HG02981 (cell line): Measurements from ENCODE around the gene PAK5.
"Not testable (repeated sequence)": the region's sequence is repeated elsewhere in the genome, so short reads cannot be mapped to it uniquely, and the experiment has no call there.

Experiments
- ATAC-seq: cut with Tn5 transposase; IDR thresholded peaks from one replicate; pipeline ENCODE4 v1.9.1; 2021; ENCODE audit warnings: mild to moderate bottlenecking, moderate library complexity; ENCODE audit not compliant: unreplicated experiment

PAK5 gene

DNA sequence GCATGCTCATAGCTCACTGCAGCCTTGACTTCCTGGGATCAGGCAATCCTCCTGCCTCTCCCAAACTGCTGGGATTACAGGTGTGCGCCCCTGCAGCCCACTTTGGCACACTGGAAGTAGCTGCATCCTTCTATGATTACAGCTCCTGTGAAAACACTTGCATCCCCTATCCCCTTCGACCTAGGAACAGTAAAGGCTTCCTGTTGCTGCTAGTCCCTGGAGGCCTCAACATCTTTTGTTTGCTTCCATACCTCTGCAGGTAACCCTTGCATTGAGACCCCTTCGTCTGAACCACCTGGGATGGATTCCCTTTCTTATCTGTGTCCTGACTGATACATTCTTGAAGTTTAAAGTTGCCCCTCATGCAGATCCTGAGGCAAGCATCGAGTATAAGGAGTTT, 152.4 kb downstream of the PAK5 start:
- no peak for ATAC-seq

DNA sequence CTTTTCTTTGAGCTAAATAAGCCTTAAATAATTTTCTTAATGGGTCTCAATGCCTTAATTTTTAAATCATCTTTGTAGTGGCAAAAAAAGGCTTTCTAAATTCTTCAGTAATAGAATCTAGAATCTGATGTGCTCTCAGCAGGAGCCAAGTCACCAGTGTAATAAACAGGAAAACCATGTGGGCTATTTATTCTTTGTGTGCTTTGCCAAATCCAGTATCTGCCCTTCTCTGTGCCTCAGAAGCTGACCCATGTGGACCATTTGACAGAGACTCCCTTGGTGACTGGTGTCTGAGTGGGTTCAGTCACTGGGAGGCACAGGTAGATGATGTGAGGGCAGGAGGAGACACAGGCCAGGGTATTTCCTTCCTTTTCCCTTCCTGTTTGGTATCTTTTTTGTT, 152.9 kb downstream of the PAK5 start:
- no peak for ATAC-seq

DNA sequence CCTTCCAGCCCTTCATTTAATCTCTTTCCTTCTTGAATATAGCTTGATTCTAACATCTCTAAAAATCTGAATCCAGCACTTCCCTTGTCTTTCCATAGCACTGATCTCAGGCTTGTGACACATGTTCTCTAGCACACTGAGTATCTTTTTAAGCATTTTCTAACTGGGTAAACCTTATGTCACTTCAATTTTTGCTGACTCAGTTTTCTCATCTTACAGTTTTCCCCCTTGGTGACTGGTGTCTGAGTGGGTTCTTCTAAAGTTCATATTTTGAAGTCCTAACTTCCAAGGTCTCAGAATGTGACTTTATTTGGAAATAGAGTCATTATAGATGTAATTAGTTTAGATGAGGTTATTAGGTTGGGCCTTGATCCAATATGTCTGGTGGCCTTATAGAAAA, 153.9 kb downstream of the PAK5 start:
- ATAC-seq, result no peak

DNA sequence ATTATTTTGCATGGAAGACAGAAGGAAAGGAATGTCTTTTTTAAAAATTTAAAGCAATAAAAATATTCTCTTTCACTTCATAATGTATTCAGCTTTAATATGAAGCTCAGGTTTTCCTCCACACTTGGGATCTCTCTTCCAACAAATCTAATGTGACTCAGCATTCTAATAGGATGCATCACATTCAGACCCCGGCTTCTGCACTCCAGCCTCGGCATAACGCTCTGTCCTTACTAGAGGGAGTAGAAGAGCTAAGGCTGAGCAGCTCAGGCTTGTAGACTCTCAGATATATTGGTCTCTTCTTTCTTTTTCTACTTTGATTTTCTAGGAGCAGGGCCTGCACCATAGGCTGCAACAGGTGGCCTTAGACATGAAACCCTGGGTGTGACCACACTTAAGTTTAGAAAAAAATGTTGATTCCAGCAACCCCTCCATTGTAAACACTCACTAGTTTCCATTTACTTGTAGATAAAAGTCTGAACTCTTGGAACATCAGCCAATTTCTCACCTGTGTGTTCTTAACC, 161.7 kb downstream of the PAK5 start:
- no peak for ATAC-seq

DNA sequence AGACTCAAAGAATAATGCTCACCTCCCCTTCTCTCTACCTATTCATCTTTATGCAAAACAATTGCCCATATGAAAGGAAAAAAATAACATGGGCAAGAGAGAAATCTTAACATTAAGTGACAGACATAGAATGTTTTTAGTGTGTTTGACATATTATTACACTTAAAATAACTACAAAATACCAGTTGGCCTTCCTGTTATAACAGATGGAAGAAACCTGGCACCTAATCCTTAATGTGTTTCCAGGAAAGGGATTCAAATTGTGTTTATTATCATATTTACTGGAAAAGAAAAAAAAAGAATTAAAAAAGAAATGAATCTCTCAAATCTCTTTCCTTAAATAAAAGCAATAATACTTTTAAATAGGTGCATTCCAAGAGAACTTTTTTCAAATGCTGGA, 165.9 kb downstream of the PAK5 start:
- no peak for ATAC-seq

DNA sequence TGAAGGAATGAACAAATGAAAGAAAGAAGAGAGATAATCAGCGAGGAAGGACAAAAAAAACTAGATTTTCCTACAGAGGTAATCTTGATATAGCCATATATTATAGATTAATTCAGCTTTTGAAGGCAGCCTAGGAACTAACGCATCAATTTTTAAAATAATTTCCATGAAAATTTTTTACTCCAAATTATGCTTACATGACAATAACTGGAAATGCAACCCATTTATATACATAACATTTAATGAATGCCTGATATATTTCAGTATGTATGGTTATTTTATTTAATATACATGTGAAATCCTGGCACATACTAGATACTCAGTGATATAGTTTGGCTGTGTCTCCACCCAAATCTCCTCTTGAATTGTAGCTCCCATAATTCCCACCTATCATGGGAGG, 166.8 kb downstream of the PAK5 start:
- ATAC-seq, result no peak

DNA sequence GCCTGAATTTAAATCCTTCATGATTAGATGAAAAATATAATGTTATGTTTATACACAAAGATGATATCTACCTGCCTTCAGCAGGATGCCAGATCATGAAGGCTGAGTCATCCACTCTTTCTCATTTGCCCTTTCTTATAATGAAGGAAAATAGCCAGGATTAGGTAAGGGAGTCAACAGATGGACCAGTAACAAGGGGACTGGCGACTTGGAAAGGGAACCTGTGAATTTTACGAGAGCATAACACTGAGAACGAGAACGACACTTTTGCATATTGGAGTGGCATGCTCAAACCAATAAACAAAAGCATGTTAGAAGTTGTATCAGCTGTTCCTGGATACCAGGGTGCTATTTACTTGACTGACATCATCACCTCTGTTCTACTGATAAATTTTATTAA, 170.5 kb downstream of the PAK5 start:
- no peak for ATAC-seq

DNA sequence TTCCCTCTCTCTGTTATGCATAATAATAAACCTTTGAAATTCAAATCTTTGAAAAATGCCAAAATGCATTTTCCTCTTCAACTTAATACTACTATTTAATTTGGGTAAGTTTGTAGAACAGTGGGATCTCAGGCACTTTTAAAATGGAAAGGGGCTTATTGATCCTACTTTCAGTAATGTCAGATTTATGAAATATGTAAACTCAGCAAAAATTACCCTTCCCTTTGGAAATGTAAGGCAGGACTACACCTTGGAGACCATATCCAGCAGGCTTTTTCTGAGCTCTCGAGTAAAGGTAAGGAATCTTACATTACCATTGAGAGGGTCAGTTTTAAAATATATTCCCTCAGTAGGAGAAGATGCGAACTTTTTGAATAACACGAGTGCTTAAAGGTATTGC, 175.5 kb downstream of the PAK5 start:
- ATAC-seq, result no peak

DNA sequence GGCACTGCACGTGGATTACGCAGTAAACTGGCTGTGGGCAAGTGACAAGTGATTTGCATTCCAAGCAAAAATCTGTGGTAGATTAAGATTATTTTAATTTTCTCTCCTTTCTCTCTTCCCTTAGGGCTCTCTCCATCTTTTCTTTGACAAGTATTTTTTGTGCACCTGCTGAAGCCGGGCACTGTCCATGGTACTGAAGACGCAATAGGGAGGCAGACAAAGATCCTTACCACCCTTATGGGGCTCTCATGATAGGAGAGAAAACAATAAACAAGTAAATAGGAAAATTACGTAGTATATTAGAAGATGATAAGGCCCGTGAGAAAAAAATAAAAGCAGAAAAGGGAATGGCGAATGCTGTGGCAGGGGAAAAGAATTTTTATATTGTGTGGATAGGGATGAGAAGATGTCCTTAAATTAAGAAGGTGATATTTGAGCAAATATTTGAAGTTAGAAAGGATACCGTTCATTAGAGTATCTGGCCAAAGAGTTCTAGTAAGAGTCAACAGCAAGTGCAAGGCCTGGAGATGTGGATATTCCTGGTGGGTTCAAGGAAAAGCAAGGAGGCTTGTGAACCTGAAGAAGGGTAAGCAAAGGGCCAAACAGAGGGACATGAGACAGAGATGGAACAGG, 178.5 kb downstream of the PAK5 start:
- no peak for ATAC-seq

DNA sequence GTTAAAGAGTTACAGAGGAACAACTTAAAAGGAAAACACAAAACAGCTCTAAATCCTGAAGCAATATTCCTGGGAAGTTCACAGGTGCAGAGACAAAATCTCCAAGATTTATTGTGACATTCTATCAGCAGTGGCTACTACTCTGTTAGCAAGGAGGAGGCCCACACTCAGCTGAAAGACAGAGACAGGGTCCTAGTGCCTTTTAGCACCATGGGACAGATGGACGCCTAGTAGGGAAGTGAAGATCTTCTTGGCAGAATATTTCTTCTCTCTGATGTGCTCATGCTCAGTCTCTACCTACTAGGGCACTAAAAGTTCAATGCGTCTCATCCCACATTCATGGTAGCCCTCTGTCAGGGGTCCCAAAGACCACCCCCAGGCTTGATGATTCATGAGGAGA, 191.1 kb downstream of the PAK5 start:
- no peak for ATAC-seq

DNA sequence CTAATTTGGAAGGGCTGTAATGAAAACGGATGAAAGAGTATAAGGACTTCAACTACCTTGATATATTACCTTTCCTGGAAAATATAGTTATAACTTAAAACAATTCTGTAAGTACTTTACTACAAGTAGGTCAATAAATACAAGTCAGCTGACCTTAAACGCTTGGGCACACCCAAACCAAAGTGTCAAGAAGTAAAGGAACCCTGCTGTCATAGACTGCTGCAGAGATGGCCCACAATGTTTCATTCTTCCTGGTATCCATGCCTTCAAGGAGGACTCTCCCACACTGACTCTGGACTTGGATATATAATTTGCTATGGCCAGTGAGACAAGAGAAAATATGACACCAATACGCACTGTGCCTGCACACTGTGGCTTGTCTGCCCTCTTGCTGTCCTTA, 192.5 kb downstream of the PAK5 start:
- ATAC-seq, result no peak

DNA sequence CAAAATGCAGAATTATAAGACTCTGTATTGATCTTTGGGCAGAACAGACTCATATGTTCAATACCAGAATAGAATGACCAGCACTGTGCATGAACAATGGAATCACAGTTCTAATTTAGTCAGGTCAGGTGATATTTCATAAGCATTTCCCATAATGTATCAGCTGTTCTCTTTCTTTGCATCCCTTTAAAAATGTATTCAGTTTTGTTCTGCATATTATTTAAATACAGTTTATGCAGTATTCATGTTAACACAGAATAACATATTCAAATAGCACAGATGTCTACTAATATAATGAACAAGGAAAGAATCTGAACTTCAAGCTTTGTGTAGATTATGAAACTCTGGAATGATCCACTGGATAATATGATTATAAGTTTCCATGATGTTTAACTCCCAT, 196.0 kb downstream of the PAK5 start:
- no peak for ATAC-seq

DNA sequence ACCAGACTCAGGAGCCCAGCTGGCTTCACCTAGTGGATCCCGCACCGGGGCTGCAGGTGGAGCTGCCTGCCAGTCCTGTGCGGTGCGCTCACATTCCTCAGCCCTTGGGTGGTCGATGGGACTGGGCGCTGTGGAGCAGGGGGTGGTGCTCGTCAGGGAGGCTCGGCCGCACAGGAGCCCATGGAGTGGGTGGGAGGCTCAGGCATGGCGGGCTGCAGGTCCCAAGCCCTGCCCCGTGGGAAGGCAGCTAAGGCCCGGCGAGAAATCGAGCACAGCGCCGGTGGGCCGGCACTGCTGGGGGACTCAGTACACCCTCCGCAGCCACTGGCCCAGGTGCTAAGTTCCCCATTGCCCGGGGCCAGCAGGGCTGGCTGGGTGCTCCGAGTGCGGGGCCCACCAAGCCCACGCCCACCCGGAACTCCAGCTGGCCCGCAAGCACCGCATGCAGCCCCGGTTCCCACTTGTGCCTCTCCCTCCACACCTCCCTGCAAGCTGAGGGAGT, 197.3 kb downstream of the PAK5 start:
- ATAC-seq, result not testable (repeated sequence)

DNA sequence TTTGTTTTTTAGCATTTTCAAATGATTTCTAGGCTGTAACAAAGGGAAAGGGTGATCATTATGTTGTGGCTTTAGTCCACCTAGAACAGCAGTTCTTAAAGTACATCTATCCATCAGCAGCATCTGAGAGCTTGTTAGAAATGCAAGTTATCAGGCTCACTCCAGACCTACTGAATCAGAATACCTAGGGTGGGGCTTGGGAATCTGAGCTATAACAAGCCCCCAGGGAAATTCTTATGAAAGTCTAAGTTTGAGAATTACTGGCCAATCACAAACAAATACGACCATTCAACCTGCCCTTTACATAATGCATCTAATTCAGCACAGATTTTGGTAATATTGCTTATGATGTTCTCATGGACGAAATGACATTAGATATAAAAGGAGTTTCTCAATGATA, 201.0 kb downstream of the PAK5 start:
- ATAC-seq, result no peak

DNA sequence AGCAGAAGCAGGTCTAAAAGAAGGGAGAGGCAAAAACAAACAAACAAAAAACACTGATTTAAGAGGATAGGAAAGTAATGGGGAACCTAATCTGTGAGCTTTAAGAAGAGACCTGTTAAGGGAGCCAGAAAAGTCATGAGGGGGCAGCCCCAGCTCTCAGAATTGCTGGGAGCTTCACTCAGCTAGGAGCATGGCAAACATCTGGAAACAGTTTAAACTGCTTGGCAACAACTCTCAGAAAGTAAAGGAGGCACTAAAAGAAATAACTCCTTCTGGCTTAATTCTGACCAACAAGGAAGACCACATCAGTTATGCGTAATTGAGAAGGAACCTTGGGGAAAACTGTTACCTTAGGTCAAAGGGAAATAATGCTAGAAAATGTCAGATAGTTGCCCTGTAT, 203.1 kb downstream of the PAK5 start:
- no peak for ATAC-seq

DNA sequence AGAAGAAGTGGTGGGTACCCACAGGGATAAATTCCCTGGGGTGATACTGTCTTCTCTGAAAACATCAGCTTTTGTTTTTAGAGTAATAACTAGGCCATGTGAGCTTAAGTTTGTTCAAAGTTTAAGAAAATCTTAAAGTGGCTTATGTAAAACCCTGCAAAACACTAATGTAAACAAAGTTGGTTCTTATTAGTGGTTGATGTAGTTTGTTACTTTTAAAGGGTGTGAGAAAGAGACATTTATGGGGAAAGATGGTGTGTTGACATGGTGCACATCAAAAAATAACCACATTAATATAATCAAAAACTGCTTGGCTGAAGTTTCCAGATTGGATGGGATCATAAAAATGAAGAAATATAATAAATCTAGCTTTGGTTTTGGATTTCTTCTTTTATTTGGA, 204.5 kb downstream of the PAK5 start:
- ATAC-seq, result no peak

DNA sequence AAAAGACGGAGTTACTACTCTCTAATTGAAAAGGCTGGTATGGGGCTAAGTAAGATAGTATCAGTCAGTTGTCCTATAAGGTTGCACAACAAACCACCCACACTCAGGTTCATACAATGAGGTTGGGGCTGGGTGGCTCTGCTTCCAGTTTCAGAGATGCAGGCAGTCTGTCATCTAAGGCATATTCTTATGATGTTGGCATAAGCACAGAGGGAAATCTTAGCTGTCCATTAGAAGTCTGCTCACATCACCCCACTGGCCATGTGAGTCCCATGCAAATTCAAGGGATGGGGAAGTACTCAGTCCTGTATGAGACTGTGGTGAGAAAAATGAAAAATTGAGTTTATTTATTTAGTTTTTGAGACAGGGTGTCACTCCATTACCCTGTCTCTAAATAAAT, 205.9 kb downstream of the PAK5 start:
- ATAC-seq, result no peak

DNA sequence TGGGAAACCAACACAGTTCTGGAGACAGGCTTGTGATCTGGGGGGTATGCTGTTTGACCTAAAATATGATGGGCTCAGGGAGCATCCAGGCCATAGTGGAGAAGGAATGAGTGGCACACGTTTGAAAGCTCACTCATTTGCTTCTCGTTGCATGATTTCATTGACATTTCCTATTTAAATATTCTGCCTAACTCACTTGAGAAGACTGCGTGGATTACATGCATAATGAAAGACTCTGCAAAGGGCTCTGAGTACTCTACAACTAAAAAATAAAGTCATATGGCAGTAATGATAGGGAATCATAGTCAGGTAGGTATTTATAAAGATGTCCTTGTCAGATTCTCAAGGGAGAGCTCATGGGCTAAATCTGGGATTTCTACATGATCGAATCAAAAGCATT, 206.6 kb downstream of the PAK5 start:
- ATAC-seq, result no peak

DNA sequence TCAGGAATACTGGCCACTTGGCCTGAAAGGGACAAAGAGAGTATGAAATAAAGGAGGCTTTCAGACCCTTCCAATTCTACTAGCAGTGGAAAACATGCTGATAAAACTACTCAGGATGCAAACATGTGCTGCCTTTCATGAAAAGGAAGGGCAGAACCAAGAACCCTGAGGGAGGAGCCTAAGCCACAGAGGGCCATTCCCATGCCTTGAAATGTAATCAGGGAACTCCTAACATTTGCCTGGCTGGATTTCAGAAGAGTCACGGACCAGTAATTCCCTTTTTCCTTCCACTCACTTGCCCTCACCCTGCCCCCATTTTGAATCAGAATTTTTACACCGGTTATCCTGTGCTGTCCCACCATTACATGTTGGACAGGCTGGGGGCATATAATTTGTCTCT, 208.3 kb downstream of the PAK5 start:
- ATAC-seq, result no peak

DNA sequence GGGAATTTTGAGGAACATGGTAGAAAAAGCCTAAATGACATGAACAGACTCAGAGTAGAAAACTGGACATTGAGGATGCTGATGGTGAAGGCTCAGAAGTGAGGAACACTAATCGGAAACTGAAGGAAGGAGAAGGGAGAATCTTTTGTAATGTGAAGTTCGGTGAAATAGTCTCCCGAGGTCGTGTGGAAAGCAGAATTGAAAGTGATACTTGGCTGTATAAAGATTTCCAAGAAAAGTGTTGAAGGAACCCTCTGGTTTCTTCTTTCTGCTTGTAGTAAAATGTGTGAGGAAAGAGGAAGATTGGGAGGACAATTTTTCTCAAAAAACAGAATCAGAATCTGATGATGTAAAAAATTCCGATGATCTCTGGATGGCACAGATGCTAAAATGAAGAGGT, 209.0 kb downstream of the PAK5 start:
- ATAC-seq, result no peak

DNA sequence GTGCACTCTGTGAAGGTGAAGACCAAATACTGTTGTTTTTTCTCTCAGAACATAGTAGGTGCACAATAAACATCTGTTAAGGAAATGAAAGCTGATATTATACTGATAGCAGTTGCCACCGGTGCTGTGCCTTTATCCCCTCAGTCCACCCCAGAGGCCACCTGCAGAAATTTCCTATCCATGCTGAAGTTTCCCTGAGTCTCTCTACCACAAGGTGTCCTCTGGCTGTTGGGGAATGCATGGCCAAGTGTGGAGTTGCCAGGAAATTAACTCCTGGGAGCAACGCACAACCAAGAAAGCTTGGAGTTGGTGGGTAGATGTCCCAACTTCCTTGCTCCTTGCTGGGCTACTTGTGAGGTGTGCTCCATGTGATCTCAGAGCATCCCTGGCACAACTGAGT, 210.3 kb downstream of the PAK5 start:
- no peak for ATAC-seq

DNA sequence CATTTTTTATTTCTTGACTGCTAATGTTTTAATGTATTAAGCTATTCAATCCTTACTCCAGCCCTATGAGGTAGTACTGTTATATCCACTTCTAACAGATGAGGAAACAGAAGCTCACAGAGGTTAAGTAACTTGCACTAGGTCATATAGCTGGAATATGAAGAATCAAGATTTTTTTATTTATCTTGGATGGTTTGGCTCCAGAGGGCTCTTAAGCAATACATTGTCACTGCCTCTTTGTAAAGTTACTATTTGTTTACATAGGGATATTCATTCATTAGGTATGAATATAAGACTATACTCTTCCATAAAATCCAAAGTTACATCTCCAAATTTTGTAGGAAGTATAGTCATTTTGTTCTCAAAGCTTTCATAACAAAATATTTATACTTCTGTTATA, 210.7 kb downstream of the PAK5 start:
- no peak for ATAC-seq

DNA sequence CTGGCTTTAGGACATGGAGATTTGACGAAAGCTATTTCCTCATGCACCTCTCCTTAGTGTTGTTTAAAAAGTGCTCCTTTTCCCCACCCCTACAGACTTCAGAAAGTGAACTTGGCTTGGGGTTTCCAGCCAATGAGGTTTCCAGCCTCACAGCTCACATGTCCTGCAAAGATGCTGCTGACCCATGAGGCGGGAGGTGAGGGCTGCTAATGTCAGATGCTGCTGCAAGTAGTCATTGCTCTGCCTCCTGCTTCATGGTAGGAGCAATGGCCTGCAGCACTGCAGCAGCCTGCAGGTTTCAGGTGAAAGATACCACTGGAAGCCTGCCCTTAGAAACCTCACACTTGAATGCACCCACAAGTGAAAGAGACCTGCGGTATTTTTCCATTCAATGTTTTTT, 211.7 kb downstream of the PAK5 start:
- ATAC-seq, result no peak
